CD14-positive monocyte (primary cell): Measurements from ENCODE around the gene AGFG2. TPM values are rescaled to one million over a fixed set of nuclear protein-coding genes. Genes with fewer than 3 reads are reported as not detected.

Experiments
- DNase-seq, 3 donors: peaks; one replicate each; pipeline ENCODE4 v3.0.0-alpha.2; 2011 to 2022
- H2AFZ ChIP-seq: 2 replicates; pipeline ENCODE4 v1.6.0; 2012; ENCODE audit warnings: mild to moderate bottlenecking, low read depth, low read length, inconsistent platforms; ENCODE audit not compliant: insufficient read depth, poor library complexity, severe bottlenecking
- H3K27ac ChIP-seq, 2 donors: 1 replicate in 1 of 2; 2 replicates in 1 of 2; pipeline ENCODE4 v1.5.1; 2012 to 2013; ENCODE audit warnings: low read length in 2 of 2, control low read depth in 1 of 2, inconsistent platforms in 1 of 2, low read depth in 1 of 2, mild to moderate bottlenecking in 1 of 2
- H3K27me3 ChIP-seq, 2 donors: one replicate each; pipeline versions ENCODE4 v1.6.0 to v1.6.1; 2011 to 2013; ENCODE audit warnings: low read length in 2 of 2; ENCODE audit not compliant: control insufficient read depth in 2 of 2, insufficient read depth in 2 of 2
- H3K36me3 ChIP-seq, 2 donors: replicated peaks in 1 of 2; 1 replicate in 1 of 2; 2 replicates in 1 of 2; pipeline versions ENCODE4 v1.5.1 to v1.6.1; 2012 to 2013; ENCODE audit warnings: low read length in 2 of 2, control low read depth in 1 of 2, inconsistent platforms in 1 of 2, mild to moderate bottlenecking in 1 of 2; ENCODE audit not compliant: insufficient read depth in 2 of 2, control insufficient read depth in 1 of 2
- H3K4me1 ChIP-seq, 2 donors: 1 replicate in 1 of 2; 2 replicates in 1 of 2; pipeline versions ENCODE4 v1.5.1 to v1.6.1; 2012 to 2013; ENCODE audit warnings: low read length in 2 of 2, control low read depth in 1 of 2, inconsistent platforms in 1 of 2, mild to moderate bottlenecking in 1 of 2, moderate library complexity in 1 of 2; ENCODE audit not compliant: insufficient read depth in 2 of 2, control insufficient read depth in 1 of 2
- H3K4me2 ChIP-seq: replicated peaks from 2 replicates; pipeline ENCODE3; 2012; ENCODE audit warnings: low read length, moderate library complexity, mild to moderate bottlenecking; ENCODE audit not compliant: poor library complexity, severe bottlenecking; ENCODE audit errors: extremely low read depth
- H3K4me3 ChIP-seq, 3 experiments: fragments of 200-600 bp in 1 of 3; sonication (generic) in 1 of 3; replicated peaks in 1 of 3; 1 replicate in 2 of 3; 2 replicates in 1 of 3; pipeline ENCODE4 v1.5.1; 2011 to 2013; ENCODE audit warnings: low read length in 3 of 3, mild to moderate bottlenecking in 3 of 3, control low read depth in 2 of 3, low read depth in 2 of 3, inconsistent platforms in 1 of 3, moderate library complexity in 1 of 3
- H3K79me2 ChIP-seq: 2 replicates; pipeline ENCODE4 v1.6.0; 2012; ENCODE audit warnings: mild to moderate bottlenecking, control low read depth, inconsistent platforms, low read length, moderate library complexity; ENCODE audit not compliant: insufficient read depth
- H3K9ac ChIP-seq: 2 replicates; pipeline ENCODE4 v1.6.0; 2017; ENCODE audit warnings: low read length, mild to moderate bottlenecking; ENCODE audit not compliant: insufficient read depth, poor library complexity, severe bottlenecking
- H3K9me3 ChIP-seq, 2 donors: replicated peaks in 1 of 2; 1 replicate in 1 of 2; 2 replicates in 1 of 2; pipeline versions ENCODE4 v1.5.1 to v1.6.1; 2012 to 2013; ENCODE audit warnings: low read length in 2 of 2, control low read depth in 1 of 2; ENCODE audit not compliant: control insufficient read depth in 1 of 2, insufficient read depth in 1 of 2
- H4K20me1 ChIP-seq: 2 replicates; pipeline ENCODE4 v1.6.0; 2012; ENCODE audit warnings: mild to moderate bottlenecking, low read length, control low read depth, moderate library complexity; ENCODE audit not compliant: insufficient read depth
- H3K27ac Mint-ChIP-seq, 7 donors: one replicate each; pipeline ENCODE4 v1.8.0; 2020; ENCODE audit warnings: mild to moderate bottlenecking in 7 of 7, mixed read lengths in 7 of 7, moderate library complexity in 6 of 7, inconsistent platforms in 2 of 7
- H3K27me3 Mint-ChIP-seq, 3 donors: one replicate each; pipeline ENCODE4 v1.8.0; 2021 to 2022; ENCODE audit warnings: low read depth in 3 of 3, mild to moderate bottlenecking in 3 of 3, mixed read lengths in 3 of 3, moderate library complexity in 3 of 3, inconsistent platforms in 1 of 3
- H3K36me3 Mint-ChIP-seq, 2 donors: one replicate each; pipeline ENCODE4 v1.8.0; 2020; ENCODE audit warnings: mixed read lengths in 2 of 2, inconsistent platforms in 1 of 2, mild to moderate bottlenecking in 1 of 2
- H3K4me1 Mint-ChIP-seq: one replicate; pipeline ENCODE4 v1.8.0; 2020; ENCODE audit warnings: mild to moderate bottlenecking, mixed read lengths
- H3K4me3 Mint-ChIP-seq, 2 donors: one replicate each; pipeline ENCODE4 v1.8.0; 2020; ENCODE audit warnings: mild to moderate bottlenecking in 2 of 2, mixed read lengths in 2 of 2, moderate library complexity in 1 of 2
- H3K9me3 Mint-ChIP-seq, 7 donors: one replicate each; pipeline ENCODE4 v1.8.0; 2020 to 2022; ENCODE audit warnings: mixed read lengths in 7 of 7, mild to moderate bottlenecking in 6 of 7, moderate library complexity in 6 of 7, inconsistent platforms in 2 of 7
- WGBS: methylation state at CpG from one replicate; pipeline ENCODE4 v1.1.5; 2013; ENCODE audit warnings: missing lambda C conversion rate; ENCODE audit not compliant: insufficient coverage; 5-methylcytosine and 5-hydroxymethylcytosine counted together
- intact Hi-C, 2 donors: fragments of 100-400 bp; cut with micrococcal nuclease; formaldehyde crosslinking; loops; one replicate each; pipeline versions ENCODE4 v1.15.0 to v1.15.1; 2023
- polyA plus RNA-seq, 3 donors: library from polyadenylated mRNA; depleted of rRNA in 1 of 3; unstranded in 2 of 3; stranded (reverse) in 1 of 3; fragments of 300-500 nt in 2 of 3; fragments of >200 nt in 1 of 3; fragmentation: Illumina TruSeq in 2 of 3; gene quantifications; 1 replicate in 2 of 3; 2 replicates in 1 of 3; pipeline ENCODE4 v1.2.3, GENCODE V29; 2012 to 2021
- TF ChIP-seq, protein P1 (sequence below): fragments of 200-600 bp; IDR thresholded peaks from one replicate; pipeline ENCODE4 v1.8.0; 2022; ENCODE audit warnings: antibody characterized with exemption, mild to moderate bottlenecking

AGFG2 gene
- polyA plus RNA-seq, 3 donors, result 1.3 to 1.8 (median 1.8) TPM

DNA sequence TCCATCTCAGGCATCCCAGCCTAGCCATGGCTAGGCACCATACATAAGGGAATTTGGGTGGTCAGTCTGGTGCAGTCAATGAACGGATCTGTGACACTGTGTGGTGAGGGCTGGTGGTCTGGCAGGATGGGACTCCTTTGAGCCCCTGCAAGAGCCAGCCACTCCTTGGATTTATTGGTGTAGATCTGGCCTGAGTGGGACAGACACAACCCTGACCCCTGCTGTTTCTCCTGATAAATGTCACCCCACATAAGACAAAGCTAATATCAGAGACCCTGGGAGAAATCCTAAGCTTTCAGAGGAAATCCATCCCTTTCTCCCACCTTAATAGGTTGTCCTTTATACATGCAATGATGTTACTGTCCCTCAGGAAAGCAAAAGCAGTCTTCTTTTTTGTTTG, 49.4 kb downstream of the AGFG2 start:
- peaks cover 24 to 32% of the 10 kb centered on the region in 2 donors for H3K4me1 ChIP-seq
- H3K27me3 ChIP-seq, result peaks cover 0 to 14% of the 10 kb centered on the region in 2 donors
- peak in 2 of 3 donors; percentile 37 to 43 for DNase-seq
- H3K27ac ChIP-seq, result no peak overlapping the region
- peaks cover 19% of the 10 kb centered on the region for H4K20me1 ChIP-seq
- peaks cover 3 to 5% of the 10 kb centered on the region in 2 donors for H3K36me3 Mint-ChIP-seq
- no peak overlapping the region for H3K9ac ChIP-seq
- no peak overlapping the region for H2AFZ ChIP-seq
- TF ChIP-seq, protein P1, sequence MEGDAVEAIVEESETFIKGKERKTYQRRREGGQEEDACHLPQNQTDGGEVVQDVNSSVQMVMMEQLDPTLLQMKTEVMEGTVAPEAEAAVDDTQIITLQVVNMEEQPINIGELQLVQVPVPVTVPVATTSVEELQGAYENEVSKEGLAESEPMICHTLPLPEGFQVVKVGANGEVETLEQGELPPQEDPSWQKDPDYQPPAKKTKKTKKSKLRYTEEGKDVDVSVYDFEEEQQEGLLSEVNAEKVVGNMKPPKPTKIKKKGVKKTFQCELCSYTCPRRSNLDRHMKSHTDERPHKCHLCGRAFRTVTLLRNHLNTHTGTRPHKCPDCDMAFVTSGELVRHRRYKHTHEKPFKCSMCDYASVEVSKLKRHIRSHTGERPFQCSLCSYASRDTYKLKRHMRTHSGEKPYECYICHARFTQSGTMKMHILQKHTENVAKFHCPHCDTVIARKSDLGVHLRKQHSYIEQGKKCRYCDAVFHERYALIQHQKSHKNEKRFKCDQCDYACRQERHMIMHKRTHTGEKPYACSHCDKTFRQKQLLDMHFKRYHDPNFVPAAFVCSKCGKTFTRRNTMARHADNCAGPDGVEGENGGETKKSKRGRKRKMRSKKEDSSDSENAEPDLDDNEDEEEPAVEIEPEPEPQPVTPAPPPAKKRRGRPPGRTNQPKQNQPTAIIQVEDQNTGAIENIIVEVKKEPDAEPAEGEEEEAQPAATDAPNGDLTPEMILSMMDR, result peak; percentile 56
- H3K27ac Mint-ChIP-seq, result no peak overlapping the region
- H3K9me3 Mint-ChIP-seq, result peaks cover 0 to 3% (median 0%) of the 10 kb centered on the region in 7 donors
- H3K4me3 ChIP-seq, result no peak overlapping the region
- no peaks in the 10 kb centered on the region for H3K9me3 ChIP-seq
- peaks cover 11 to 25% (median 20%) of the 10 kb centered on the region in 3 donors for H3K27me3 Mint-ChIP-seq
- H3K36me3 ChIP-seq, result no peaks in the 10 kb centered on the region
- 40% methylated on average over 1 of the region's 1 CpG for WGBS
- no peak overlapping the region for H3K4me2 ChIP-seq
- intact Hi-C loops, result loop anchor here in 1 of 2 donors (5.0 to 10.0 kb wide), 2 partner anchors 51 to 656 kb away; partner anchors contain the start of genes AGFG2 and FIS1
- H3K4me3 Mint-ChIP-seq, result no peak overlapping the region
- peaks cover 33% of the 10 kb centered on the region for H3K4me1 Mint-ChIP-seq
- peaks cover 18% of the 10 kb centered on the region for H3K79me2 ChIP-seq

DNA sequence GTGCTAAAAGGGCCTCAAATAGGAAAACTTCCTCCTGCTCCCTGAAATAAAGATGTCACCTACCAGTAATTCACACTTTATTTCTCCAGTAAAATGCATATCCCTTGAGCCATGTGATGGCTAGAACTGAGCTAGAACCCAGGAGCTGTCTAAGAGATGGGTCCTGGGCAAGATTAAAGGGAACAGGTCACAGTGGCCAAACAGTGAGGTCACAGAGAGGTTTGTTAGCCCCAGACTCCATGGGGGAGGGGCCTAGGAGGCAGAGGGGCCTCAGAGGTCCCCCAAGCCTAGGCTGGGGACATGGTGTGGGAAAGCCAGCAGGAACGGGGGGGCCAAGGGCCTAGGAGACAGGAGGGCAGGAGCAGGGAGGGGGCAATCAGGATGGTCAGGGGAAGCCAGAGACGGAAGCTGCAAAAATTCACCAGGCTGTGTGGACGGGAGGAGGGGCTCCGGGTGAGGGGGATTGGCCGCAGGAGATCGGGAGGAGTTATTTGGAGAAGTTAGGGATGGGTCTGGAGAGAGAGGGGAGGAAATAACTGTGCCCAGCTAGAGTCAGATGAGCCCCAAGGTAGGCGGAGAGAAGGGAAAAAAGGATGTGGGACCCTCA, 50.4 kb downstream of the AGFG2 start:
- peaks cover 14% of the 10 kb centered on the region for H4K20me1 ChIP-seq
- H3K27ac ChIP-seq, result no peak overlapping the region
- Mint-ChIP-seq H3K9me3 (peaks cover 0 to 3% (median 0%) of the 10 kb centered on the region in 7 donors), H3K27ac (no peak overlapping the region), H3K4me3 (no peak overlapping the region), H3K27me3 (peaks cover 11 to 25% (median 20%) of the 10 kb centered on the region in 3 donors), H3K4me1 (peaks cover 25% of the 10 kb centered on the region), H3K36me3 (peaks cover 3 to 5% of the 10 kb centered on the region in 2 donors)
- intact Hi-C loops, result loop anchor here in 1 of 2 donors (5.0 to 10.0 kb wide), 2 partner anchors 52 to 655 kb away; partner anchors contain the start of genes AGFG2 and FIS1
- H3K4me1 ChIP-seq, result peaks cover 20 to 23% of the 10 kb centered on the region in 2 donors
- DNase-seq, result no peak
- no peak overlapping the region for H2AFZ ChIP-seq
- H3K27me3 ChIP-seq, result peaks cover 0 to 14% of the 10 kb centered on the region in 2 donors
- no peak overlapping the region for H3K9ac ChIP-seq
- H3K36me3 ChIP-seq, result no peaks in the 10 kb centered on the region
- TF ChIP-seq, protein P1, result no peak
- no peak overlapping the region for H3K4me3 ChIP-seq
- no peaks in the 10 kb centered on the region for H3K9me3 ChIP-seq
- WGBS, result 63% methylated on average over 7 of the region's 7 CpGs
- peaks cover 16% of the 10 kb centered on the region for H3K79me2 ChIP-seq
- no peak overlapping the region for H3K4me2 ChIP-seq
